Suprapubic skin (tissue), 4 donors: ENCODE results near the gene PSMA1. TPM values are rescaled to one million over a fixed set of nuclear protein-coding genes. Genes with fewer than 3 reads are reported as not detected.

Experiments used
- DNase-seq, 2 donors: peaks; one replicate each; pipeline ENCODE4 v3.0.0-alpha.2; 2019; ENCODE audit warnings: low spot score in 2 of 2
- H3K27ac ChIP-seq: fragments of 200-600 bp; sonication (generic); one replicate; pipeline ENCODE4 v1.5.1; 2019
- H3K27me3 ChIP-seq: fragments of 200-600 bp; sonication (generic); one replicate; pipeline ENCODE4 v1.5.1; 2019
- H3K36me3 ChIP-seq: fragments of 200-600 bp; sonication (generic); one replicate; pipeline ENCODE4 v1.5.1; 2019
- H3K4me1 ChIP-seq: fragments of 200-600 bp; sonication (generic); one replicate; pipeline ENCODE4 v1.5.1; 2019
- H3K4me3 ChIP-seq: fragments of 200-600 bp; sonication (generic); one replicate; pipeline ENCODE4 v1.5.1; 2019; ENCODE audit warnings: mild to moderate bottlenecking
- H3K9me3 ChIP-seq: fragments of 200-600 bp; sonication (generic); one replicate; pipeline ENCODE4 v1.5.1; 2019
- EP300 ChIP-seq: sonication (generic); formaldehyde crosslinking; IDR thresholded peaks from one replicate; pipeline ENCODE4 v1.6.1; 2017; ENCODE audit warnings: antibody characterized with exemption
- POLR2A ChIP-seq, 2 donors: fragments of 450-650 bp; IDR thresholded peaks; one replicate each; pipeline ENCODE4 v1.6.1; 2017; ENCODE audit warnings: antibody characterized with exemption in 2 of 2, mild to moderate bottlenecking in 2 of 2, moderate library complexity in 2 of 2
- POLR2AphosphoS5 ChIP-seq, 3 donors: sonication (generic); formaldehyde crosslinking; IDR thresholded peaks; one replicate each; pipeline ENCODE4 v1.6.1; 2017; ENCODE audit warnings: antibody characterized with exemption in 3 of 3
- WGBS: methylation state at CpG from one replicate; pipeline ENCODE4 v1.1.5; 2018; 5-methylcytosine and 5-hydroxymethylcytosine counted together
- total RNA-seq, 4 donors: library from RNA; depleted of rRNA; stranded (reverse); fragments of >200 nt; gene quantifications; one replicate each; pipeline ENCODE4 v1.1.0, GENCODE V29; 2016
- TF ChIP-seq, protein P1 (sequence below), 2 donors: fragments of 200-600 bp in 1 of 2; fragments of 450-650 bp in 1 of 2; sonication (generic) in 1 of 2; IDR thresholded peaks; one replicate each; pipeline ENCODE4 v1.5.1; 2016 to 2019; ENCODE audit warnings: antibody characterized with exemption in 2 of 2, mild to moderate bottlenecking in 1 of 2, moderate library complexity in 1 of 2

Gene PSMA1
- total RNA-seq, 4 donors from 2014 or later: 86.1 to 115 (median 99.6) TPM

DNA sequence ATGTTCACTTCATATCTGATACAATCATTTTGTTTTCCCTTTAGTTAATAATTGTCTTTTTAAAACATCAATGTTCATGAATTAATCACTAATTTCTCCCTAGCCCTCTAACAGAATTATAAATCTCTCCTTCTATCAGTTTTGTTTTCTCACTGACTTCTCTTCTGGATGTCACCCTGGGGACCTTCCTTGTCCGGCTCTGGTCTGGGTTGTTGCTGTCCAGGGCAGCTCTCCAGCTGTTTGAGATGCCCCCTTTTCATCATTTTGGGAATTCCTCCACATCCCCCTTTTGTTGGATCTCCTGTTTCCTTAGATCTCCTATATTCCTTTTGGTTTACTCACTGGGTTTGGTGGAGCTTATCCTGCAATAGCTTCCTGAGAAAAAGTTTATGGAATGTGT lies 35.6 kb upstream of the PSMA1 start:
- H3K9me3 ChIP-seq: no peaks in the 10 kb centered on the region
- WGBS: 77% methylated on average over 1 of the region's 1 CpG
- no peak overlapping the region for H3K4me3 ChIP-seq
- DNase-seq: no peak
- peaks cover 5% of the 10 kb centered on the region for H3K27me3 ChIP-seq
- H3K36me3 ChIP-seq: no peaks in the 10 kb centered on the region
- no peak overlapping the region for H3K27ac ChIP-seq
- H3K4me1 ChIP-seq: no peaks in the 10 kb centered on the region
- TF ChIP-seq, protein P1, sequence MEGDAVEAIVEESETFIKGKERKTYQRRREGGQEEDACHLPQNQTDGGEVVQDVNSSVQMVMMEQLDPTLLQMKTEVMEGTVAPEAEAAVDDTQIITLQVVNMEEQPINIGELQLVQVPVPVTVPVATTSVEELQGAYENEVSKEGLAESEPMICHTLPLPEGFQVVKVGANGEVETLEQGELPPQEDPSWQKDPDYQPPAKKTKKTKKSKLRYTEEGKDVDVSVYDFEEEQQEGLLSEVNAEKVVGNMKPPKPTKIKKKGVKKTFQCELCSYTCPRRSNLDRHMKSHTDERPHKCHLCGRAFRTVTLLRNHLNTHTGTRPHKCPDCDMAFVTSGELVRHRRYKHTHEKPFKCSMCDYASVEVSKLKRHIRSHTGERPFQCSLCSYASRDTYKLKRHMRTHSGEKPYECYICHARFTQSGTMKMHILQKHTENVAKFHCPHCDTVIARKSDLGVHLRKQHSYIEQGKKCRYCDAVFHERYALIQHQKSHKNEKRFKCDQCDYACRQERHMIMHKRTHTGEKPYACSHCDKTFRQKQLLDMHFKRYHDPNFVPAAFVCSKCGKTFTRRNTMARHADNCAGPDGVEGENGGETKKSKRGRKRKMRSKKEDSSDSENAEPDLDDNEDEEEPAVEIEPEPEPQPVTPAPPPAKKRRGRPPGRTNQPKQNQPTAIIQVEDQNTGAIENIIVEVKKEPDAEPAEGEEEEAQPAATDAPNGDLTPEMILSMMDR (IDR thresholded peaks at IDR 0.05): no peak
- TF ChIP-seq EP300 (no peak), POLR2A (IDR thresholded peaks at IDR 0.05) (no peak), POLR2AphosphoS5 (IDR thresholded peaks at IDR 0.05) (no peak)

DNA sequence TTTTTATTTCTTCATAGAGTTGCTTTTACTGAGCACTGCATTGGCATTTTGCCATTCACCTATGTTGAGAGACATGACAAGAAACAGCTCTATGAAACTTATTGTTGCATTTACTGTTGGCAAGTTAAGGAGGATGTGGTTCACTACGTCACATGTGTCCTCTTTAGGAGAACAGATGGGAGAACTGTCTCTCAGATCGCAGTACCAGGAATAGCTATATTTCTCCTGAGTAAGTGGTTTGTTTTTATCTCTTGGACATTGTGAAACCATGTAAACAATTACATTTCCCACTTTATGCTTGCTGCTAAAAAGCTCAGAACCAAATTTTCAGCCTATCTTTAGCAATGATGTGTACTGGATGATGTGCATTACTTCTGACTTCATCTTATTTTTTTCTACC lies 34.8 kb upstream of the PSMA1 start:
- Histone ChIP-seq H3K36me3 (no peaks in the 10 kb centered on the region), H3K4me3 (no peak overlapping the region), H3K27ac (no peak overlapping the region), H3K27me3 (peaks cover 5% of the 10 kb centered on the region), H3K4me1 (no peaks in the 10 kb centered on the region), H3K9me3 (no peaks in the 10 kb centered on the region)
- no peak for DNase-seq
- 53% methylated on average over 2 of the region's 2 CpGs for WGBS
- TF ChIP-seq EP300 (no peak), POLR2AphosphoS5 (IDR thresholded peaks at IDR 0.05) (no peak)

DNA sequence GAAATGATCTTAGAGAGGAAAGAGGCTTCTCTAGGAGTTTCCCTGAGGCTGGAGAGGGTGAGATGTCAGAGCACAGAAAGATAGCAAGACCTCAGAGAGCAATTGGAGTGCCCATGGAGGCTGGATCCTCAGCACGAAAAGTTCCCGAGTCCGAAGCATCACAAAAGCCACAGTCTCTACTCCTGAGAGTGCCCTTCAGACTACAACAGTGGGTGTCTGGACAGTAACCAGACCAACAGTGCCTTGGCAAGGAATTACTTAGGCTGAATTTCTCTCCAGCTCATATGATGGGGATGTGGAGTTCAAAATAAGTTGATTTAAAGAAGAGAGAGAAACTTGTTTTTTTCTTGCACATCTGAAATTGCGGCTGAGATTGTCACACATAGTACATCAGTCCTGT lies 31.9 kb upstream of the PSMA1 start:
- no peak overlapping the region for H3K27ac ChIP-seq
- no peak for DNase-seq
- no peaks in the 10 kb centered on the region for H3K27me3 ChIP-seq
- H3K9me3 ChIP-seq: no peaks in the 10 kb centered on the region
- H3K4me1 ChIP-seq: no peaks in the 10 kb centered on the region
- H3K36me3 ChIP-seq: no peaks in the 10 kb centered on the region
- WGBS: 82% methylated on average over 4 of the region's 4 CpGs
- no peak for TF ChIP-seq POLR2A (IDR thresholded peaks at IDR 0.05)
- H3K4me3 ChIP-seq: no peak overlapping the region

DNA sequence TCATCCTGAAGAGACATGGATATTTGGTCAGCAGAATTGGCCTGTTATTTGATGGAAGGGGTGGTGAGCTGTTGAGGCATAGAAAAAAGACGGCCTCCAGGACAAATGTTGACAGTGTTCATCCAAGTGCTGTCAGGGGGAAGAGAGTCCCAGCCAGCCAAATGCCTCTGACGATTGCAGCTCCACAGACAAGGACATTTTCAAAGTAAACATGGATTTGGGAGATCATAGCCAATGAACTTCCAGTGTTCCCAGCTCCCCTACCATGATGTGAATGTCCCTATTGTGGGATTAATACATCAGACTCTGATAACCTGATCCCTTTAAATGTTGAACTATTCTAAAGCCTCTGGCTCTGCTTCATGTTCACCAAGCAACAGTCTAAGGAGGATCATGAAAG lies 31.2 kb upstream of the PSMA1 start:
- TF ChIP-seq POLR2AphosphoS5 (IDR thresholded peaks at IDR 0.05) (no peak), POLR2A (IDR thresholded peaks at IDR 0.05) (no peak), EP300 (no peak)
- TF ChIP-seq, protein P1 (IDR thresholded peaks at IDR 0.05): no peak
- WGBS: 50% methylated on average over 2 of the region's 2 CpGs
- Histone ChIP-seq H3K9me3 (no peaks in the 10 kb centered on the region), H3K27me3 (no peaks in the 10 kb centered on the region), H3K36me3 (no peaks in the 10 kb centered on the region), H3K4me1 (no peaks in the 10 kb centered on the region), H3K4me3 (no peak overlapping the region), H3K27ac (no peak overlapping the region)
- no peak for DNase-seq

DNA sequence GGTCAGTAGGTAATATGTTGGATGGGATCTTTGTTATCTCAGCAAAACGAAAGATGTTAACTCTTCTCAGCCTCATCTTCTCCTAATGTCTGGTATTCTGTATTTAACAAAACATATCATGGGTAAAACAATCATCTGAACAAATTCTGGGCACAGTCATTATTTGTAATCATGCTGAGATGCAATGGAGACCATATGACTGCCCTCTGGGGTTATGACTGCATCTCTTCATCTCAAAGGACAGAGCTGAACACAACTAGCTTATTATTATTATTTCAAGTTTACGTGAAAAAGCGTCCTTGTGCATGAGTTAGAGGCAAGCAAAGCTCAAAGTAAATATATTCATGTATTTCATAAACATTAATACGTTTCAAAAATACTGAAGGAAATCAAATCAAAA lies 29.7 kb upstream of the PSMA1 start:
- no peak for TF ChIP-seq EP300
- Histone ChIP-seq H3K4me1 (no peaks in the 10 kb centered on the region), H3K36me3 (no peaks in the 10 kb centered on the region), H3K27ac (no peak overlapping the region), H3K27me3 (no peaks in the 10 kb centered on the region), H3K4me3 (no peak overlapping the region), H3K9me3 (no peaks in the 10 kb centered on the region)
- no peak for DNase-seq
- 84% methylated on average over 4 of the region's 4 CpGs for WGBS

DNA sequence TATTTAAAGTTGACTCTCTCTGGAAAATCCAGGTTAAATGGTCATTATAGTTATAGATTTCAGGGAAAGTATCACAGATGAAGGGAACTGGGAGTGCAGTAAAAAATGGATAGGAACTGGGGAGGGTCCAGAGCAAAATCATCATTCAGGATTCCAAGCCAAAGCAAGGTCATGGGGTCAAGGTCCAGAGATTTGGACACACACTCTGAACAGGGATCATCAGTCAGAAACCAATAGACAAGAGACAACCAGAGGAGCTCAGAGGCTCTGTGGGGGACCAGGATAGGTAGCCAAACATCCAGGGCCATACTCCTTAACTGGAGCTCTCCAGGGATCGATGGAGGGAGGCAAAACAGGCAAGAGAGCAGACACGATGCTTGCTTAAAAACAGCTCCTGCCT lies 27.3 kb upstream of the PSMA1 start:
- no peak for DNase-seq
- Histone ChIP-seq H3K9me3 (no peaks in the 10 kb centered on the region), H3K4me3 (no peak overlapping the region), H3K27ac (no peak overlapping the region), H3K27me3 (no peaks in the 10 kb centered on the region), H3K36me3 (no peaks in the 10 kb centered on the region), H3K4me1 (no peaks in the 10 kb centered on the region)
- WGBS: 53% methylated on average over 2 of the region's 2 CpGs
- no peak for TF ChIP-seq POLR2AphosphoS5 (IDR thresholded peaks at IDR 0.05)
- TF ChIP-seq, protein P1 (IDR thresholded peaks at IDR 0.05): no peak
- no peak for TF ChIP-seq EP300
- TF ChIP-seq POLR2A (IDR thresholded peaks at IDR 0.05): no peak

DNA sequence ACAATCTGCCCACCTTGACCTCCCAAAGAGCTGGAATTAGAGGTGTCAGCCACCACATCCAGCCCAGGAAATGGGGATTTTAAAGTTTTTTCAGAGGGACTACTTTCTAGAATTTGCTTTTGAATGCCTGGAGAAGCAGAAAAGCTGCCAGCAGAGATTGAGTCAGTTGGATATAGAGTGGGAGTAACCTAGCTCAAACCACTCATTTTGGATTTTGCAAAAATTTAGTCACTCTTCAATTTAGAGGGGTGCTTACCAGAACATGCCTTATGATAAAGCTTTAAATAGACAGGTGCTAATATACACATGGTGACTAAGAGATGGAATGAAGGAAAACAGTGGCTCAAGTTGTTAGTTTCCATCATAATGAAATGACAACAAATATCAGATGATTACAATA lies 26.5 kb upstream of the PSMA1 start:
- DNase-seq: no peak
- no peaks in the 10 kb centered on the region for H3K9me3 ChIP-seq
- H3K27ac ChIP-seq: no peak overlapping the region
- H3K36me3 ChIP-seq: no peaks in the 10 kb centered on the region
- H3K4me1 ChIP-seq: no peaks in the 10 kb centered on the region
- H3K4me3 ChIP-seq: no peak overlapping the region
- TF ChIP-seq, protein P1 (IDR thresholded peaks at IDR 0.05): no peak
- TF ChIP-seq POLR2AphosphoS5 (IDR thresholded peaks at IDR 0.05): no peak
- TF ChIP-seq POLR2A (IDR thresholded peaks at IDR 0.05): no peak
- TF ChIP-seq EP300: no peak
- no peaks in the 10 kb centered on the region for H3K27me3 ChIP-seq
